GM18517 (cell line): ENCODE data around the gene PRDM16.

ENCODE experiments used
- ATAC-seq: cut with Tn5 transposase; IDR thresholded peaks from one replicate; pipeline ENCODE4 v1.9.1; 2021; ENCODE audit warnings: mild to moderate bottlenecking, moderate library complexity; ENCODE audit not compliant: unreplicated experiment

PRDM16 gene

GRCh38 chr1:3476666-3477065 lies 407.7 kb downstream of the PRDM16 start:
- no peak for ATAC-seq

- no peak for ATAC-seq
These were observed 408.4 kb downstream of the PRDM16 start for GRCh38 chr1:3477241-3477995.

- no peak for ATAC-seq
These were observed 409.2 kb downstream of the PRDM16 start for GRCh38 chr1:3478187-3478586.

GRCh38 chr1:3479511-3480368 lies 410.7 kb downstream of the PRDM16 start:
- no peak for ATAC-seq

- no peak for ATAC-seq
These were observed 411.3 kb downstream of the PRDM16 start for GRCh38 chr1:3480369-3480719.

GRCh38 chr1:3481046-3481445 lies 412.0 kb downstream of the PRDM16 start:
- no peak for ATAC-seq

- ATAC-seq = no peak
These were observed 412.9 kb downstream of the PRDM16 start for GRCh38 chr1:3481836-3482375.

- no peak for ATAC-seq
These were observed 413.4 kb downstream of the PRDM16 start for GRCh38 chr1:3482378-3482849.

GRCh38 chr1:3483380-3483779 lies 414.4 kb downstream of the PRDM16 start:
- no peak for ATAC-seq

- no peak for ATAC-seq
These were observed 414.9 kb downstream of the PRDM16 start for GRCh38 chr1:3483801-3484444.

- ATAC-seq = no peak
These were observed 416.0 kb downstream of the PRDM16 start for GRCh38 chr1:3485016-3485415.
